ENCODE results near the gene PNPLA1.

PNPLA1 gene

GRCh38 chr6:36318690-36319435 lies 49.0 kb downstream of the PNPLA1 start:
- DNase-seq = no peak

GRCh38 chr6:36319436-36319762 lies 49.5 kb downstream of the PNPLA1 start:
- no peak for DNase-seq

- no peak for DNase-seq
Measured at GRCh38 chr6:36319821-36320220, 50.0 kb downstream of the PNPLA1 start.

- DNase-seq = no peak
Measured at GRCh38 chr6:36320475-36320874, 50.6 kb downstream of the PNPLA1 start.

- no peak for DNase-seq
Measured at GRCh38 chr6:36322591-36322990, 52.7 kb downstream of the PNPLA1 start.

- peak; percentile 80 for DNase-seq
Measured at GRCh38 chr6:36323062-36323461, 53.2 kb downstream of the PNPLA1 start.

GRCh38 chr6:36324191-36324590 lies 54.3 kb downstream of the PNPLA1 start:
- DNase-seq = no peak

GRCh38 chr6:36324715-36325114 lies 54.9 kb downstream of the PNPLA1 start:
- no peak for DNase-seq

- peak; percentile 86 for DNase-seq
Measured at GRCh38 chr6:36326356-36326995, 56.6 kb downstream of the PNPLA1 start.

GRCh38 chr6:36327226-36327918 lies 57.5 kb downstream of the PNPLA1 start:
- no peak for DNase-seq

GRCh38 chr6:36327919-36328236 lies 58.0 kb downstream of the PNPLA1 start:
- no peak for DNase-seq

GRCh38 chr6:36328600-36328999 lies 58.7 kb downstream of the PNPLA1 start:
- no peak for DNase-seq

GRCh38 chr6:36329798-36330291 lies 60.0 kb downstream of the PNPLA1 start:
- peak; percentile 65 for DNase-seq

GRCh38 chr6:36330366-36330765 lies 60.5 kb downstream of the PNPLA1 start:
- DNase-seq = no peak

- no peak for DNase-seq
Measured at GRCh38 chr6:36331381-36331780, 61.5 kb downstream of the PNPLA1 start.

GRCh38 chr6:36333171-36333895 lies 63.5 kb downstream of the PNPLA1 start:
- DNase-seq = no peak

- DNase-seq = peak; percentile 68
Measured at GRCh38 chr6:36333931-36334725, 64.3 kb downstream of the PNPLA1 start.

GRCh38 chr6:36334832-36335459 lies 65.1 kb downstream of the PNPLA1 start:
- peak; percentile 77 for DNase-seq

GRCh38 chr6:36335465-36336207 lies 65.8 kb downstream of the PNPLA1 start:
- no peak for DNase-seq

- DNase-seq = no peak
Measured at GRCh38 chr6:36336208-36336710, 66.4 kb downstream of the PNPLA1 start.

GRCh38 chr6:36336779-36337241 lies 67.0 kb downstream of the PNPLA1 start, which contains the start of gene BNIP5:
Gene BNIP5 (minus strand): TSS chr6:36336888. CDS start chr6:36330690, 6,198 bp downstream.
- DNase-seq = no peak

Data from retina (tissue), 1 donor.